Epithelial cell of esophagus (primary cell): ENCODE results near the gene SPC25.

ENCODE experiments used
- DNase-seq: peaks from one replicate; pipeline ENCODE4 v3.0.0; 2010; ENCODE audit warnings: low read depth
- H3K4me3 ChIP-seq: 2 replicates; pipeline ENCODE4 v1.5.1; 2011; ENCODE audit warnings: mild to moderate bottlenecking, low read length, control low read depth
- CTCF ChIP-seq: IDR thresholded peaks from 2 replicates; pipeline ENCODE4 v1.5.1; 2011; ENCODE audit warnings: low read depth, mild to moderate bottlenecking, low read length, control low read depth, inconsistent platforms; ENCODE audit not compliant: insufficient read depth; ENCODE audit errors: missing control alignments

Gene SPC25

DNA sequence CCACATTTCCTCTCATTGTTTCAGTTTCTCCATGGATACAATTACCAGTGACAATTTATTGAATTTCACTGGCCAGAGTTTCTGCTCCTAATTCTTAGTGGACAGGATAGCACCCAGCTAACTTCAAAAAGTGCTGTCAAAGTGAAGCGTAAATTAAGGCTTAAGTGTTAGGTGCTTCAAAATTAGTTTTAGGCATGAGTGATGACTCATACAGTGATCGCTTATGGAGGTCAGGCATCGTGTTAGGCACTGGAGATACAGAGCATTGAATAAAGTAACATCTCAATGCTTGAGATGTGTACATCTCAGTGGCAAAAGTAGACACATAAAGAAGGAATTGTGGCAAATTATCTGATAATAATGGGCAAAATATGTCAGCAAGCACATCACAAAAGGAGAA, 47.0 kb downstream of the SPC25 start:
- no peak for TF ChIP-seq CTCF
- no peak for DNase-seq
- no peak overlapping the region for H3K4me3 ChIP-seq

DNA sequence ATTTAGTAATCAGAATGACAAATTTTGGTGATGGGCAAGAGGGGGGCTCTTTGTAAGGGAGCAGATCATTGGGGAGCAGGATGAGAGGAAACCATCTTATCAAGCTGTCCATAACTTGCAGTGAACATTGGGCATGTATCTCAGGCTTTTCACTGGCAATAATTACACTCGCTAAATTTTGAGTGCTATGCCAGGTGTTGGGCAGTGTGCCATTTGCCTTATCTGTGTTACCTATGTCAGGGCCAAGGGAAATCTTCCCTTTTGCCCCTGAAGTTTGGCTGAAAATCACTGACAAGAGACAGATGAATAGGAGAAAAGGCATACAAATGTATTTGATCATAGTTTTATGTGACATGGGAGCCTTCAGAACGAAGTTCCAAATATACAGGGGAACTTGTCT, 48.8 kb downstream of the SPC25 start:
- no peak overlapping the region for H3K4me3 ChIP-seq
- no peak for DNase-seq
- TF ChIP-seq CTCF = no peak

DNA sequence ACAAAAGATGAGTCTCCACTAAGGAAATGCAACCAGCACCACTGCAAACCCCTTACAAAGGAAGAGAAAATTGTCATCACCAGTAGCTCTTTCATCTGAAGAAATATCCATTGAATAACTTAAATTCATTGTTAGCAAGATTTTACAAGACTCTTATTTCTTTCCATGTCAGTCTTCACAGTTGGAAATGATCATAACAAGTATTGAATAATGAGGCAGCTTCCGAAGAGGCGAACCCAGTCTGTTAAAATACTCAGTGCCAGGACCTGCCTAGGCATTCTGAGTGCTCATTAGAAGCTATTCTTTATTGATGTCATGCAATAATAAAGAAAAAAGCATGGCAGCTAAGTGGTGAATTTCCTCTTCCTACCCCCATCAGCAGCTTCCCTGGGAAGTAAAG, 54.3 kb downstream of the SPC25 start:
- H3K4me3 ChIP-seq = no peak overlapping the region
- TF ChIP-seq CTCF = no peak
- no peak for DNase-seq

DNA sequence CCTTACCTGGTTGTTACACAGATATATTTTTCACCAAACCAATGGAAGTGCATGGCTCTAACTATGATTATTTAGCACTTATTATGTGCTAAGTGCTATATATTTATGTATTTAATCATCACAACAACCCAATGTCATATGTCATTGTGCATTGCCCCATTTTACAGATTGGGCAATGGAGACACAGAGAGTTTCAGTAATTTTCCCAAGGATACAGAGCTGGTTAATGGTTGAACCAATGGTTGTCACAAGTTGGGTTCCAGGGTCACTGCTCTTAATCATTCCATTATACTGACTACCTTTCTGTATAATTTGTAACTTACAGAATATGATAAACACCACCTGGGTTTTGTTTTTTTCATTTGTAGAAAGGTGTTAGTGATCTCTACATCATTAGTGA, 58.6 kb downstream of the SPC25 start:
- no peak overlapping the region for H3K4me3 ChIP-seq
- no peak for DNase-seq
- TF ChIP-seq CTCF = no peak

- DNase-seq = no peak
- no peak for TF ChIP-seq CTCF
- H3K4me3 ChIP-seq = no peak overlapping the region
Measured at GRCh38 chr2:168830958-168831357, 59.3 kb downstream of the SPC25 start.

DNA sequence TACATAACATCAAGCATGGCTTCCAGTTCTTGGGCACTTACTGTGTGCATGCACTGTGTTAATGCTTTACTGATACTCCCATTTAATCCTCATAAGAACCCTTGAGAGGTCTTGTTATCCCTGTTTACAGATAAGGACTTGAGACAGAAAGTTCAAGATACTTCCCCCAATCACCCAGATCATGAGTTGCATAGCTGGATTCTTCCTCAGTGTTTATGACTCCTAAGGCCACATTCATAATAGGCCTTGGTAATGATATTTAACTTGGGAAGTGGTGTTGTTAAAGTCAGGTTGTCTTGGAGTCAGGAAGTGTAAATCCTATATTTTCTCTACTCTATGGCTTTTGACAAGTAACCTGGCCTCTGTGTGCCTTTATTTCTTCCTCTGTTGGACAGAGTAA, 65.1 kb downstream of the SPC25 start:
- DNase-seq = no peak
- TF ChIP-seq CTCF = no peak
- H3K4me3 ChIP-seq = no peak overlapping the region

DNA sequence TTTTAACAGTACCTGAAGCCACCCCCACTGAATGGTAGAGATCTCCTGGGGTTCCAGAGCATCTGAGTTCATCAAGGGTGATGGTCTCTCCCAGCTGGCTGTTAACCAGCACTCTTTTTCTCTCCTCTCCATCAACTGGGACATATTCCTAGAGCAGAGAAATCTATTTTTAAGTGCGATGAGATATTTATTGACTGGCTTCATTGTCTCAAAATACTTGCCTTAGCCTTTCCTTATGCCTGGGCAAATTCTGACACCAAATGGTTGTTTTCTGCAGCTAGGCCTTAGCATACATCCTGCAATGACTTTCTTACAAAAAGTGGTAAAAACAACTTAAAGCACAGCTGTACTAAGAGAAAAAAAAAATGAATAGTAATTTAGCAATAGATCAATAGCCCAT, 68.2 kb downstream of the SPC25 start:
- no peak overlapping the region for H3K4me3 ChIP-seq
- TF ChIP-seq CTCF = no peak
- DNase-seq = no peak
